Activated CD4-positive, CD25-positive, alpha-beta regulatory T cell treated with anti-CD3 and anti-CD28 coated beads, Interleukin-2, amount 50 U/mL, for 72 hours (primary cell): Measurements from ENCODE around the gene POC1B.
"Not testable (repeated sequence)": the region's sequence is repeated elsewhere in the genome, so short reads cannot be mapped to it uniquely, and the experiment has no call there.

Experiments
- DNase-seq: peaks from one replicate; pipeline ENCODE4 v3.0.0; 2021

The POC1B gene

GRCh38 chr12:89461649-89462612, 63.9 kb downstream of the POC1B start:
- no peak for DNase-seq

- DNase-seq: no peak
Observed at GRCh38 chr12:89461190-89461589, 64.7 kb downstream of the POC1B start.

DNA sequence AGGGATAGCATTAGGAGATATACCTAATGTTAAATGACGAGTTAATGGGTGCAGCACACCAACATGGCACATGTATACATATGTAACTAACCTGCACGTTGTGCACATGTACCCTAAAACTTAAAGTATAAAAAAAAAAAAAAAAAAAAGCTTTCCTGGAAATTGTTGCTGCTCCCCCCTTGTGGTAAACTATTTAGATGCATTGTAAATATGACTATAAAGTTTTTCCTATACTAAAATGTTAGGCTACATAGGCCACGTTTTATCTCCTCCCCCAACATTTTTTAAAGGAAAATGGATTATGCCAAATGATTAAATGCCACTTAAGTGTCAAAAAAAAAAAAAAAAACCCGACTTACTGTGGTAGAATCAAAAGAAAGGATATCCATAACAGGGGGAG, 66.6 kb downstream of the POC1B start:
- not testable (repeated sequence) for DNase-seq

DNA sequence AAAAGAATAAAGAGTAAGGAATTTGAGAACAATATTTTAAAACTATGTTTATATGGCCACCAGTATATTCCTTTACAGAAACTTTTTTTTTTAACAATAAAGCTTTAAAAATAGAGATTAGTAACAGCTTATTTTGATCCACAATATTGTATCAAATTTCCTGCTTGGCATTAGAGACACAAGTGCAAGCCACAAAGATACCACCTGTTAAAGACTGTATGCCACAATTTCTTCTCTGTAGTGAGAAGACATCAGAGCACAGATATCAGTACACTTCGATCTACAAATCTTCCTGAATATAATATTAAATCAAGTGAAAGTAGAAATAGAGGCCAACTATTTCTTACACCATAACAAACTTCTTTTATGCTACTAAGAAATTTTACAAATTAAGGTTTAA, 69.3 kb downstream of the POC1B start:
- no peak for DNase-seq

DNA sequence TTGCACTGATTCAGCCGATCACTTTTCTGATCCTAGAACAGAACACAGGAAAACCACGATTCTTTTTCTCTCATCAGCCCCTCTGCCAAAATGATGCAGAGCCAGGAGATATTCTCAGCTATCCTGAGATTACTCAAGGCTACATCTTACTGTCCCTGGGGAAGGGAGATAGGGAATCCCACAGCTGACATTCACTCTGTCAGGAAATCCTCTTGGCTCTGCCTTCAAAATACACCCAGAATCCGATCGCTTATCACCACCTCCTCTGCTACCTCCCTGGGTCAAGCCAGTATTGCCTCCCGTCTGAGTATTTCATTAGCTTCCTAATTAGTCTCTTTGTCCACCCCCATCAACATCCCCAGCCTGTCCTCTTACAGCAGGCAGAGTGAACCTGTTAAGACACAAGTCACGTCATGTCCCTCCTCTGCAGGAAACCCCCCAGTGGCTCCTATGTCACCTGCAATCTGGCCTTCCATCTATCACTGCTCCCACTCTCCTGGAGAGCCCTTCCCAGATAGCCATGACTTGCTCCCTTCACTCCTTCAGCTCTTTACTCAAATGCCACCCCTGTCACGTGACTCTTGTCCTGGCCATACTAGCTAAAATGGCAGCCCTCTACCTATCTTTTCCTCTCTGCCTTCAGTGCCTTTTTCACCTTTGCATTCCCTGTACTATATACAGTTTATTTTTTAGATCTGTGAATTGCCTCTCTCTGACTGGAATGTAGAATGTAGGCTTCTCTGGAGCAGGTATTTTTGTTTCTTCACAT, 71.6 kb downstream of the POC1B start:
- no peak for DNase-seq

DNA sequence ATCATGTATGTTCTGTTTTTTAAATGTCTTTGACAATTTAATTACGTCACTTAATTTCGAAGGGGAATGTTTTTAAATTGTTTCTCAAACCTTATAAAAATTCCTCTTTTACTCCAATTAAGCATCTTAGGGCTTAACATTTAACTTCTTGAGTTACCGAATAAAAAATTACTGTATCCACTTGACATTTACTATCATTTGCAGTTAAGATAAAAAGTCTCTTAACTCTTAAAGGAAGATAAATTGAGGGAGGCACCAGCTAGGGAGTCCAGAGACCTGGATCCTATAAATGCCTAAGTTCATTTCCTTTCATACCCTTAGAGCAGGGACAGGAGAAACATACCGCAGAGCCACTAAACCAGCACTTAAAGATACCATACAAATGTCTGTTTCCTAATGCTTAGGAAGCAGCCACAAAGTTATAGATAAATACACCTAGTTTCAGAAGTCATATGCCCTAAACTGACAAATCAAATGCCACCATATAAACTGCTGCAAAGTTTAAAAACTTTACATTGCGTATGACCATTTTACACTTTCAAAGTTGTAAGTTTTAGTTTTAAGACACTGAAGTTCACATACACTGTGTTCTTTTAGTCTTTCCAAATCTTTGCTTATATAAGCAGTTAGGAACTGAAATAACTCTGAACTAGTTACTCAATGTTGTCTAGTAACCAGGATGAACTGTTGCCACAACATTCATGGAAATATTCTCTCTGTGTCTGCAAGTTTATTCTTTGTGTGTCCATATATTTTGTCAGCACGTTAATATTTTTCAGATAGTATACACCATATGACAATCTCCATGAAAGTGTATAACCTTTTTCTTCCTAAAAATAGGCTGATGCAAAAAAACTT, 72.5 kb downstream of the POC1B start:
- DNase-seq: no peak

DNA sequence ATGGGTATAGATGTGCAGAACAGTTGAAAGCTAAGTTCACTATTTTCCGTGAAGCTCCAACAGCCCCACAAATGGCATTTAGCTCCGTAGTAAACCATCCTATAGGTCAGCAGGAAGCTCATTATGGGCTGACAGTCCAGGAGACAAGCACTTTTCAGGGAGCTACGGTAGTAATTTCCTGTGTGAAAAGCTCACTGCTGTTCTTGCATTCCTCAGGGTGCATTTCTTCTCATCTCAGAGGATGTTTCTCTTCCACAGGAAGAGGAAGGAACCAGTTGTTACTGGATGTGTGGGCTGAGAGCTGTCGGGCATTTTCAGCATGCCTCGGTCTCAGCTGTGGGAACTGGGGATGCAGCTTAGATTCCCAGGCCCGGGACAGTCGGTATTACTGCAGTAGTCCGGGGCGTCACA, 74.0 kb downstream of the POC1B start:
- no peak for DNase-seq

DNA sequence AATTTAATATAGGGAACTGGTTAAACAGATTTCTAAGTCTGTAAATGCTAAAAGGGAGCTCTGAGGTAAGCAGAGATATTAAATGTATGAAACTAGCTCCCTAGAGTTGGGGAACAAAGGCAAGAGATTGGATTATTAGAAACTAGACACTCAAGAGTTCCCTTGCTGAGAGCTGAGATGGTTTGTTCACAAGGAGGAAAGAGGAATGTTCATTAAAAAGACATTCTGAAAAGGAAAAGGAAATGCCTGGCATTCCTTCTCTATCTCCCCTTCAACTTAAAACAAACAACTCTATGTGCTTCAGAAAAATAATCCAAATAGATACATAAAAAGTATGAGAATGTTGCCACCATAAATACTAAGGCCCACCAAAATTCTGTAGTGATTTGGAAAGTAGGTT, 74.9 kb downstream of the POC1B start:
- no peak for DNase-seq

DNA sequence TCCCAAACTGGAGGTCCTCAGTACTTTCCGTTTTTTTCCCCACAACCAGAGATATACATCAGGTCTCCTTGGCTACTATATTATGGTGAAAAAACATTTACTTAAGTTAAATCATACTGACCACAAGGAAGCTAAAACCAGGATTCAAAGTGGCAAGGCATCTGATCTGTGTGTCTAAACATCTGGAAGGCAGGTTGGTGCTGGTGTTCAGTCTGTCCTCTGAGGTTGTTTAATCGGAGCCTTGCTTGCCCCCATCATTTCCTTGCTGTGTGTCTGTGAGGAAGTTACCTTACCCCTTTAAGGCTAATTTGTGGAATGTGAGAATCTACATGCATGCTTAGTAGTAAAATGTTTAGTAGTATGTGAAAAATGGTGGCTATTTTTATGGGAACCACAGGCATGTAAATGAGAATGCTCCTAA, 76.9 kb downstream of the POC1B start:
- no peak for DNase-seq

- DNase-seq: no peak
Observed at GRCh38 chr12:89448526-89448925, 77.3 kb downstream of the POC1B start.

DNA sequence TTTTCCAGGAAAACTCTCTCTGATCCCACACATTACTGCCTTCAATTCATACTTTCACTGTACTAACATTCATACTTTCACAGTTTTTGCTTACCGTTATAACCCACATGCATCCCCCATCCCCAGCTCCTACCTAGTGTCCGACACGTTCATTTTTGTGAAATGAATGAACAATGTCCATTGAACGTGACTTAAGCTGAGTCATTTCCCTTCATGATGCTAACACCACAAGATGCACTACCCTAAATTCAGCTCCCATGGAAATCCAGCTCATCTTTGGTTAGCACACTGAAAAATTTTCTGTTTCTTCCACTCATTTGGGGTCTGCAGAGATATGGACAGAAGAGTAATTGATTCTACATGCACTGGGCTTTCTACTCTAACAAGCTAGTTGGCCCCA, 85.9 kb downstream of the POC1B start:
- no peak for DNase-seq

DNA sequence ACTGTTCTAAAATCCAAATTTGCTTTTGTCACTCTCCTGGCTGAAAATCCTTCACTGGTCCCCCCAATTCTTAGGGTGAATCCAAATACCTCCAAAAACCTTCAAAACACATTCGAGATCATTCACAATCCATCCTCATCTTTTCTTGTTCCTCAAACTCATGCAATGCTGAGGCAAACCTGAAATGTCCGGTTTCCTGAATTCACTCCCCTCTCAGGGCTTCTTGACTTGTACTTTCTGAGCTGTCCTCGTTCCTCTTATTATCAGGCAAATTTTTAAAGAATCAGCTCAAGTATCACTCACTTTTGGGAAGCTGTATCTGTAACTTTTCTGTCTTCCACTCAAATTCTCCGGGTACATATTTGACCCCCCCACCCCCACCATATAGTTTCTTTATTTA, 88.6 kb downstream of the POC1B start:
- DNase-seq: no peak

- no peak for DNase-seq
Observed at GRCh38 chr12:89436062-89436461, 89.8 kb downstream of the POC1B start.

DNA sequence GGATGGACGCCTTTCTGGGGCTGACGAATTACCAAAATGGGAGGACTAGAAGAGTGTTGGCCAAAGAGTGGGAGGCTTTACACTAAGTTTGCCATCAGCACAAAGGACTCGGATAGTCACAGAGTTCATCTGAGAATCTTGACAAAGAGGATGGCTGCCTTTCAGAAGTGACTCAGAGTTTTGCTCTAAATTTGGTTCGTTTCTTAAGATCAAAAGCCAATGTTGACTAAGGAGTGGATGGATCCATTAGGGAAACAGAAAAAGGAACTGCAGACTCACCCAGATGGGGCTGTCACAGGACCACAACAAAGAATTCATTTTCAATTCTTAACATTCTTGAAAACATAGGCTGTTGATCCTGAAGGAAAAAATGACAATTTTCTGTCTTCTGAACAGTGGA, 92.2 kb downstream of the POC1B start:
- DNase-seq: no peak

DNA sequence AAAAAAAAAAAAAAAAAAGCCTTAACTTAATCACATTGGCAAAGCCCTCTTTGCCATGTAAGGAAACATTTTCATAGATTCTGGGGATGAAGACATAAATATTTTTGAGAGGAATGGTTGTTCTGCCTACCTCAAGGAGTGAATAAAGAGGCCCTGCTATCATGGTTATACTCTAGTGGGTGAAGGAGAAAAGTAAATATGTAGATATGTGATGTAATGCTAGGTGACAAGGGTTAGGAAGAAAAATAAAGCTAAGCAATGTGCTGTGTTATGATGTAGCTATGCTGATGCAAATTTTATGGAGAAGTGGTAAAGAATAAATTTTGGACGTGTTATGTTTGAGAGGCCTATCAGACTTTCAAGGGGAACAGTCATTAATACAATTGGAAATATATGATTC, 93.5 kb downstream of the POC1B start:
- DNase-seq: no peak

DNA sequence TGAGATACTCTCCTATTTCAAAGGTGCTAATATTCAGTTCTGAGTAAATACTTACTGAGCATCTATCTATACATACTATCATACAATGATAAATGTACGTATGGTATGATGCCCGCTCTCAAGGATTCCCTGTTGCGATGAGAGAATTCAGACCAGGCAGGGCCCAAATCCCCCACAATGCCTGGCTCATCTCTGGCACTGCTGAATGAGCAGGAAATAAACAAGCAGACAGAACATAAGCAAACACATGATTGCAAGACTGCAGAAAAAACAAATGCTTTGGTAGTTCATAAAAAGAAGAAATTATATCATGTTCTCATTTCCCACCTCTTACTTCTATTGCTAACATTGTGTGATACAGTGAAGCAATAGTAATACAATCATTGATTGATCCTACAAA, 96.3 kb downstream of the POC1B start:
- DNase-seq: no peak

DNA sequence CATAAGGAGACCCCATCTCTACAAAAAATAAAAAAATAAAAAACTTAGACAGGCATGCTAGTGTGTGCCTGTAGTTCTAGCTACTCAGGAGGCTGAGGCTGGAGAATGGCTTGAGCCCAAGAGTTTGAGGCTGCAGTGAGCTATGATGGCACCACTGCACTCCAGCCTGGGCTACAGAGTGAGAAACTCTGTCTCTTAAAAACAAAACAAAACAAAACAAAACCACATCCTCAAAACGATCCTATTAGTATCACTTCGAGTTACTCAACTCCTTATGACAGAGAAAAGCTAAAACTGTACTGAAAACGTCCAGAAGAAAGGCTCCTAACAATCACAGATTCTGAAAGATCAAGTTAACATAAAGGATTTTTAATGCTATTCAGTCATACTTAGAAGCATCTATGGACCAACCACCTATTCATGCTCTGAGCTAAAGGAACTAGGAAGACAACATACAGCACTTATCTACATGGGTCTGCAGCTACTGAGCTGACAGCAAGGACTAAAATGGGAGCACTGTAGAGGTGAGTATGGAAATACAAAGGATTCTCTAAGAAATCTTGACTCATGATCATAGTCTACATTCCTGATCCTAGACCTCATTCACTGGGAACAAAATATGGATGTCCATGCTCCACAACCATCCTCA, 98.2 kb downstream of the POC1B start:
- DNase-seq: no peak

- DNase-seq: no peak
Observed at GRCh38 chr12:89424846-89425245, 101.0 kb downstream of the POC1B start.

GRCh38 chr12:89424389-89424788, 101.5 kb downstream of the POC1B start:
- no peak for DNase-seq

DNA sequence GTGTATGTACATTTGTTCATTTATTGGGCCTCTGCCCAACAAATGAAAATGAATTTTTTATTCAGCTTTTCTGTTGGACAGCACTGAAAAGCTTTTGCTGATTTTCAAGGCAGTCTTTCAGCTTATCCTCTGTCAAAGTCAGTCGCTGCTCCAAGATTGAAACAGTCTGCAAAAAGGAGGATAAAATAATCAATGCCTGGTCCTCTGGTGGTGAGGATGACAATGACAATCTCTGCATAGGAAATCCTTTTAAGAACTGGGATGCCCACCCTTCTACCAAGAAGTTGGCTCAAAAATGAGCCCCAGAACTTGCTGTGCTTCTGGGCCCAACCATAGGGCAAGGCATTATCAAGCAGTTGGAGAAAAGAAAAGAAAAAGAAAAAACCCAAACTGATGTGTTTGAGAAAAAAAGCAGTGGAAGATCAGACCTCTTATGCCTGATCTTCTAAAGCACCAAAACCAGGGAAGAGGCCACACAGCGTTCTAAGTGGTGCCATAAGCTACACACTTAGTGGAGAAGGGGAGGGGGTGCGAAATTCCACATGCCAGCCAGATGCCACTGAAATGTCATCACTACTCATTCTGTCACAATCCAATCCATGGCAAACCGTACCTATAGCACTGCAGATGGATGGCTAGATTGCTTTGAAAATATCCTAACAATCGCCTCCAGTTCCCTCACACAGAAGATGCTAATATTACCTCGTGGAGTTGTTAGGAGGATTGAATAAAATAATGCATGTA, 104.6 kb downstream of the POC1B start:
- no peak for DNase-seq

GRCh38 chr12:89418228-89418910, 107.5 kb downstream of the POC1B start:
- no peak for DNase-seq
